ENCODE measurements around the gene GANC.

The GANC gene

DNA sequence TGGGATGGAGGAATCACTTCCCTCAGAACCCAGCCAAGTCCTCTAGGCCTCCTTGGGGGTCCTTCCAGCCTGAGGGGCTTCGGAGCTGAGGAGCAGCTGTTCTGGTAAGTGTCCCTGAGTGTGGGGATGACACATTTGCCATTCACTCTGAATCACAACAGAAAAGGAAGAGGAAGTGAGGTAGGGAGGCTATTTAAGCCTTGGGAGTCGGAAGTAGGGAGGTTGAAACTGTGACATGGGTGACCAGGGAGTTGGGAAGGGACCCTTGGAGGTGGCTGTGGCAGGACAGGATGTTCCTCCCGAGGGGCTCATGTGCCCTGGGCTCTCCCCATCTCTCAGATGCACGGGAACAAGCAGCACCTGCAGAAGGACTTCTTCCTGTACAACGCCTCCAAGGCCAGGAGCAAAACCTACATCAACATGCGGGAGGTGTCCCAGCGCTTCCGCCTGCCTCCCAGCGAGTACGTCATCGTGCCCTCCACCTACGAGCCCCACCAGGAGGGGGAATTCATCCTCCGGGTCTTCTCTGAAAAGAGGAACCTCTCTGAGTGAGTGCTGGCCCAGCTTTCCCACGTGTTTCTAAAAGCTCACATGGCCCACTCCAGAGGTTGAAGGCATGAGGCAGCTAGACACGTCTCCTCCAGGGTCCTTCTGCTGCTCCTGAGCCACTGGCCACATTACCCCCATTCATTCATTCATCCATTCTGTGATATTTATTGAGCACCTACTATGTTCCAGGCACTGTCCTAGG is 129.6 kb downstream of the GANC start:
- no peak for TF ChIP-seq ZXDB (tag by site-specific recombination; IDR thresholded peaks at IDR 0.05)
- no peak for TF ChIP-seq ZFP3 (tag by site-specific recombination; IDR thresholded peaks at IDR 0.05; ENCODE audit: low read depth)
- no peak for TF ChIP-seq PRDM1 (tag by site-specific recombination; IDR thresholded peaks at IDR 0.05)
- no peak for TF ChIP-seq ZFP41 (tag by site-specific recombination; IDR thresholded peaks at IDR 0.05; ENCODE audit: borderline replicate concordance)
- Histone ChIP-seq H3K27ac (ENCODE audit: extremely low read depth, low read depth, low read length) (no peak overlapping the region), H3K9me3 (ENCODE audit: control insufficient read depth, insufficient read depth, low read depth, low read length) (no peaks in the 10 kb centered on the region), H3K4me1 (ENCODE audit: control insufficient read depth, insufficient read depth, low read length) (no peaks in the 10 kb centered on the region), H3K36me3 (ENCODE audit: control insufficient read depth in 2 of 2, insufficient read depth in 1 of 2, low read length in 2 of 2) (no peaks in the 10 kb centered on the region), H3K4me3 (ENCODE audit: low read depth, low read length) (no peak overlapping the region)
- ChIA-PET POLR2A (no interaction called here), CTCF (interaction anchor here (1.2 kb wide), 1 partner anchor 319 kb away, joined by 3 read pairs; no protein-coding TSS in a partner anchor)

DNA sequence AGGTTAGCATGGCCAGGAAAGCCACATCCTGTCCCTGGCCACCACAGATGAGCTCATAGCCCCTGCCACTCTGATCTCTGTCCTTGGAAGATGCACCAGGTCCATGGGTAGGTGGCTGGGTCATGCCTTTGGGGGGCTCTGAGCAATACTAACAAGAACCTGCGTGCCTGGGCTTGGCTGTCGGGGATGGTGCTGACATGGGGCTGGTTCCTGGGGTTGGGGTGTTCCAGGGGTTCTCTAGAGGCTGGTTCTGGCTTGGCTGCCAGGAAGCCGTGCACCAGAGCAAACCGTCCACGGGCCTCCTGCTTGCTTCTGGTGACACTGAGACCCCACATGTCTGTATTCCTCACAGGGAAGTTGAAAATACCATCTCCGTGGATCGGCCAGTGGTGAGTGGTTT is 130.4 kb downstream of the GANC start:
- no peak overlapping the region for H3K4me3 ChIP-seq (ENCODE audit: low read depth, low read length)
- no peak overlapping the region for H3K27ac ChIP-seq (ENCODE audit: extremely low read depth, low read depth, low read length)
- H3K36me3 ChIP-seq (ENCODE audit: control insufficient read depth in 2 of 2, insufficient read depth in 1 of 2, low read length in 2 of 2) = no peaks in the 10 kb centered on the region
- ChIA-PET POLR2A (no interaction called here), CTCF (no interaction called here)
- H3K4me1 ChIP-seq (ENCODE audit: control insufficient read depth, insufficient read depth, low read length) = no peaks in the 10 kb centered on the region
- no peak for TF ChIP-seq SCRT2 (tag by site-specific recombination; IDR thresholded peaks at IDR 0.05)
- TF ChIP-seq, protein P1, sequence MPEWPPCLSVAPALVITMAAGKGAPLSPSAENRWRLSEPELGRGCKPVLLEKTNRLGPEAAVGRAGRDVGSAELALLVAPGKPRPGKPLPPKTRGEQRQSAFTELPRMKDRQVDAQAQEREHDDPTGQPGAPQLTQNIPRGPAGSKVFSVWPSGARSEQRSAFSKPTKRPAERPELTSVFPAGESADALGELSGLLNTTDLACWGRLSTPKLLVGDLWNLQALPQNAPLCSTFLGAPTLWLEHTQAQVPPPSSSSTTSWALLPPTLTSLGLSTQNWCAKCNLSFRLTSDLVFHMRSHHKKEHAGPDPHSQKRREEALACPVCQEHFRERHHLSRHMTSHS (tag by site-specific recombination; IDR thresholded peaks at IDR 0.05) = no peak
- TF ChIP-seq, protein P2, sequence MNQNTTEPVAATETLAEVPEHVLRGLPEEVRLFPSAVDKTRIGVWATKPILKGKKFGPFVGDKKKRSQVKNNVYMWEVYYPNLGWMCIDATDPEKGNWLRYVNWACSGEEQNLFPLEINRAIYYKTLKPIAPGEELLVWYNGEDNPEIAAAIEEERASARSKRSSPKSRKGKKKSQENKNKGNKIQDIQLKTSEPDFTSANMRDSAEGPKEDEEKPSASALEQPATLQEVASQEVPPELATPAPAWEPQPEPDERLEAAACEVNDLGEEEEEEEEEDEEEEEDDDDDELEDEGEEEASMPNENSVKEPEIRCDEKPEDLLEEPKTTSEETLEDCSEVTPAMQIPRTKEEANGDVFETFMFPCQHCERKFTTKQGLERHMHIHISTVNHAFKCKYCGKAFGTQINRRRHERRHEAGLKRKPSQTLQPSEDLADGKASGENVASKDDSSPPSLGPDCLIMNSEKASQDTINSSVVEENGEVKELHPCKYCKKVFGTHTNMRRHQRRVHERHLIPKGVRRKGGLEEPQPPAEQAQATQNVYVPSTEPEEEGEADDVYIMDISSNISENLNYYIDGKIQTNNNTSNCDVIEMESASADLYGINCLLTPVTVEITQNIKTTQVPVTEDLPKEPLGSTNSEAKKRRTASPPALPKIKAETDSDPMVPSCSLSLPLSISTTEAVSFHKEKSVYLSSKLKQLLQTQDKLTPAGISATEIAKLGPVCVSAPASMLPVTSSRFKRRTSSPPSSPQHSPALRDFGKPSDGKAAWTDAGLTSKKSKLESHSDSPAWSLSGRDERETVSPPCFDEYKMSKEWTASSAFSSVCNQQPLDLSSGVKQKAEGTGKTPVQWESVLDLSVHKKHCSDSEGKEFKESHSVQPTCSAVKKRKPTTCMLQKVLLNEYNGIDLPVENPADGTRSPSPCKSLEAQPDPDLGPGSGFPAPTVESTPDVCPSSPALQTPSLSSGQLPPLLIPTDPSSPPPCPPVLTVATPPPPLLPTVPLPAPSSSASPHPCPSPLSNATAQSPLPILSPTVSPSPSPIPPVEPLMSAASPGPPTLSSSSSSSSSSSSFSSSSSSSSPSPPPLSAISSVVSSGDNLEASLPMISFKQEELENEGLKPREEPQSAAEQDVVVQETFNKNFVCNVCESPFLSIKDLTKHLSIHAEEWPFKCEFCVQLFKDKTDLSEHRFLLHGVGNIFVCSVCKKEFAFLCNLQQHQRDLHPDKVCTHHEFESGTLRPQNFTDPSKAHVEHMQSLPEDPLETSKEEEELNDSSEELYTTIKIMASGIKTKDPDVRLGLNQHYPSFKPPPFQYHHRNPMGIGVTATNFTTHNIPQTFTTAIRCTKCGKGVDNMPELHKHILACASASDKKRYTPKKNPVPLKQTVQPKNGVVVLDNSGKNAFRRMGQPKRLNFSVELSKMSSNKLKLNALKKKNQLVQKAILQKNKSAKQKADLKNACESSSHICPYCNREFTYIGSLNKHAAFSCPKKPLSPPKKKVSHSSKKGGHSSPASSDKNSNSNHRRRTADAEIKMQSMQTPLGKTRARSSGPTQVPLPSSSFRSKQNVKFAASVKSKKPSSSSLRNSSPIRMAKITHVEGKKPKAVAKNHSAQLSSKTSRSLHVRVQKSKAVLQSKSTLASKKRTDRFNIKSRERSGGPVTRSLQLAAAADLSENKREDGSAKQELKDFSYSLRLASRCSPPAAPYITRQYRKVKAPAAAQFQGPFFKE (tag by site-specific recombination; IDR thresholded peaks at IDR 0.05; ENCODE audit: borderline replicate concordance) = no peak
- no peaks in the 10 kb centered on the region for H3K9me3 ChIP-seq (ENCODE audit: control insufficient read depth, insufficient read depth, low read depth, low read length)

DNA sequence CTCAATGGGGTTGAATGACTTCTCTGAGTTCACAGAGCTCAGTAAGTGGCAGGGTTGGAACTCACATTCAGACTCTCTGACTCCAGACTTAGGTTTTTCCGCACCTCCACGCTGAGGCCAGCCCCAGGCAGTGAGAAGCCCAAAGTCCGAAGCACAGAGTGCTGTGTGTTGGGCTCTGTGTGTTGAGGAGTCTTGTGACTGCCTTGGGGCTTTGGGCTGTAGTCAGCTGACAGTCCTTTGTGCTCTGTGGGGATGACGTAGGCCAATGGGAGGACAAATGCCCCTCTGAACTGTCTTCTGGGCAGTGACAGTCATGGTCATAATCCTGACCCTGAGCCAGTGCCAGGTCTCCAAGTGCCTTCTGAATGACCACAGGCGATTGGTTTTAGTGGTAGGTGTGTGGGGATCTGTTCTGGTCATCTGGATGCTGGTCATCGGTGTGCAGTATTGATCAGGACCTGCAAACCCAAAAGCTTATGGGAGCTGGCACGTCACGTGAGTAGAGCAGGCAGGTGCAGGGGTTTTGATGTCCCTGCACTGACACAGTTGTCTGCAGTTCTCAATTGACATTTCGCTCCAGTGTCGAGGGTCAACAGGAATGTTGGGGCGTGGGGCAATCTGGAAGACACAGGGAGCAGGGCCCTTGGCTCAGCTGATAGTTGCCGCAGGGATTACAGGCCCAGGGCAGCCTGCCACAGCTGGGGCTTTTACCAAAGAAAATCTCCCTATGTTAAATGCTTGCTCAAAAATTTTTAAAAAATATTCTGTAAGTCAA is 131.6 kb downstream of the GANC start:
- H3K36me3 ChIP-seq (ENCODE audit: control insufficient read depth in 2 of 2, insufficient read depth in 1 of 2, low read length in 2 of 2) = no peaks in the 10 kb centered on the region
- no peaks in the 10 kb centered on the region for H3K4me1 ChIP-seq (ENCODE audit: control insufficient read depth, insufficient read depth, low read length)
- ChIA-PET POLR2A (no interaction called here), CTCF (interaction anchor here (0.6 kb wide), 1 partner anchor 122 kb away, joined by 6 read pairs; no protein-coding TSS in a partner anchor)
- H3K9me3 ChIP-seq (ENCODE audit: control insufficient read depth, insufficient read depth, low read depth, low read length) = no peaks in the 10 kb centered on the region
- no peak overlapping the region for H3K4me3 ChIP-seq (ENCODE audit: low read depth, low read length)
- H3K27ac ChIP-seq (ENCODE audit: extremely low read depth, low read depth, low read length) = no peak overlapping the region
- TF ChIP-seq, protein P3, sequence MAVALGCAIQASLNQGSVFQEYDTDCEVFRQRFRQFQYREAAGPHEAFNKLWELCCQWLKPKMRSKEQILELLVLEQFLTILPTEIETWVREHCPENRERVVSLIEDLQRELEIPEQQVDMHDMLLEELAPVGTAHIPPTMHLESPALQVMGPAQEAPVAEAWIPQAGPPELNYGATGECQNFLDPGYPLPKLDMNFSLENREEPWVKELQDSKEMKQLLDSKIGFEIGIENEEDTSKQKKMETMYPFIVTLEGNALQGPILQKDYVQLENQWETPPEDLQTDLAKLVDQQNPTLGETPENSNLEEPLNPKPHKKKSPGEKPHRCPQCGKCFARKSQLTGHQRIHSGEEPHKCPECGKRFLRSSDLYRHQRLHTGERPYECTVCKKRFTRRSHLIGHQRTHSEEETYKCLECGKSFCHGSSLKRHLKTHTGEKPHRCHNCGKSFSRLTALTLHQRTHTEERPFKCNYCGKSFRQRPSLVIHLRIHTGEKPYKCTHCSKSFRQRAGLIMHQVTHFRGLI (tag by site-specific recombination; IDR thresholded peaks at IDR 0.05) = 0 out of 2 replicates have a peak, but pooled peaks have one; percentile 33
- TF ChIP-seq MZF1 (tag by site-specific recombination; IDR thresholded peaks at IDR 0.05; ENCODE audit: borderline replicate concordance) (no peak), ZNF785 (tag by site-specific recombination; IDR thresholded peaks at IDR 0.05) (no peak)
